Measurements from ENCODE around the gene GP9.

DNA sequence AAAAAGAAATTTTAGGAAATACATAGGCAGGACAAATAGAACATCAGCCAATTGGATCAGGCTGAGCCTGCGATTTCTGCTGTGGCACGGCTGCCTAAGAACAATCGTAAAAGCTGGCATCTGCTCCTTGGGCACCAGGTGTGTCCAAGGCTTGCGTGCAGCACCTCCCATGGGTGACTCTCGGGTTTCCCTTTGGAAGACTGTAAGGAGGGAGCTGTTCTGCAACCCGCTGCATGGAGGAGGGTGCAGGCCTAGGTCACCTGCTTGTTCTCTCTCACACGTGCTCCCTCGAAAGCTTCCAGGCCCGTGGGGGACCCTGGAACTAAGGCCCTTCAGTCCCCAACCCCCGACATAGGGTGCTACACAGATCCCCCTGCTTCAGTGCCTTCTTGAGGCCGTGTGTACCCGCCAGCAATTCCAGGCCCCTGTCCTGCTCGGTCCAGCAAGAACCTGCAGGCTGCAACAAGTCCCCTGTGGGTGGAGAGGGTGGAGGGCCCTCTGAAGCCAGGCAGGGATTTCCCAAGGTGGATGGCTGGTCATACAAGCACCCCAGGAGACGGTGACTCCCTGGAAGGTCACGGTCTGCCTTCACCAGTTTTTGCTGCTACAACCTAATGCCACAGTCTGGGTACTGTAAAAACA is 3.4 kb downstream of the GP9 start:
- TF ChIP-seq POLR2A (IDR thresholded peaks at IDR 0.05), result no peak
- TF ChIP-seq, protein P1, sequence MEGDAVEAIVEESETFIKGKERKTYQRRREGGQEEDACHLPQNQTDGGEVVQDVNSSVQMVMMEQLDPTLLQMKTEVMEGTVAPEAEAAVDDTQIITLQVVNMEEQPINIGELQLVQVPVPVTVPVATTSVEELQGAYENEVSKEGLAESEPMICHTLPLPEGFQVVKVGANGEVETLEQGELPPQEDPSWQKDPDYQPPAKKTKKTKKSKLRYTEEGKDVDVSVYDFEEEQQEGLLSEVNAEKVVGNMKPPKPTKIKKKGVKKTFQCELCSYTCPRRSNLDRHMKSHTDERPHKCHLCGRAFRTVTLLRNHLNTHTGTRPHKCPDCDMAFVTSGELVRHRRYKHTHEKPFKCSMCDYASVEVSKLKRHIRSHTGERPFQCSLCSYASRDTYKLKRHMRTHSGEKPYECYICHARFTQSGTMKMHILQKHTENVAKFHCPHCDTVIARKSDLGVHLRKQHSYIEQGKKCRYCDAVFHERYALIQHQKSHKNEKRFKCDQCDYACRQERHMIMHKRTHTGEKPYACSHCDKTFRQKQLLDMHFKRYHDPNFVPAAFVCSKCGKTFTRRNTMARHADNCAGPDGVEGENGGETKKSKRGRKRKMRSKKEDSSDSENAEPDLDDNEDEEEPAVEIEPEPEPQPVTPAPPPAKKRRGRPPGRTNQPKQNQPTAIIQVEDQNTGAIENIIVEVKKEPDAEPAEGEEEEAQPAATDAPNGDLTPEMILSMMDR (IDR thresholded peaks at IDR 0.05), result no peak
